ENCODE data around the gene DLEU7.

DLEU7 gene

DNA sequence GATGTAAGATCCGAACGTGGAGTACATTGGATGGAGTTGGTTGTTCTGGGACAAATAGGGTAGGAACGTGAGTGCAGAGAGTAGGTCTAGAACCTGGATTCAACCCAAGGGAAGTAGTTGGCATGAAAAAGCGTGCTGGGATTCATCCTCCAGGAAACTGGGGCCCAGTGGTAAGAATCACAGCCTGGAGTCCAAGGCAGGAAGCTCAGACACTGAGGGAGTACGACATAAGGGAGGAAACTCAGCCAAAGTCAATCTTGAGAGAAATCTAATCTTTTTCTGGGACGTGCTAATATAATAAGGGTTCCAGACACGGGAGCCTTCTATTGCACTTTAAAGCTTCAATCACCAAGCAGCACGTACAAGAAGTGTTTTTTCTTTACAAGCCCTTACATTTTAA is 46.4 kb downstream of the DLEU7 start:
- FAIRE-seq, result no peak
- no peak for DNase-seq (ENCODE audit: insufficient read length, low spot score)

GRCh38 chr13:50796463-50796862 is 47.0 kb downstream of the DLEU7 start:
- FAIRE-seq (no peak), DNase-seq (ENCODE audit: insufficient read length, low spot score) (no peak)

DNA sequence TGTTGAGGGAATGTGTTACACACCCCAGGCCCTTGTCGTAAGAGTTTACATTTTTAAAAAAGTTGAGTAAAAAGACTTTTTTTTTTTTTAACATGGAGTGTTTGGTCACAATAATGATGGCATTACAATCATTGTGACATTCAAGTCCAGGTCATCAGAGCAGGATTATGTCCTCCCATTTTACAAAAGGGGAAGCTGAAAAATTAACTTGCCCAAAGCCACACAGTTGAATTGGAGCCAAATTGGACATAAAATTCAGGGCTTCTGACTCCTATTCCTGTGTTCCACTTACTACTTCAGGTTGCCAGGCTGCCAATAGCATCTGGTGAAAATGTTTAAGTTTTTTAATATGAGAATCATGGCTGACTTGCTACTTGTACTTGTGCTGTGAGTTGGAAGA is 49.3 kb downstream of the DLEU7 start:
- DNase-seq (ENCODE audit: insufficient read length, low spot score) (no peak), FAIRE-seq (no peak)

GRCh38 chr13:50793026-50793425 is 50.5 kb downstream of the DLEU7 start:
- FAIRE-seq (no peak), DNase-seq (ENCODE audit: insufficient read length, low spot score) (no peak)

GRCh38 chr13:50788551-50789210 is 54.8 kb downstream of the DLEU7 start:
- DNase-seq (ENCODE audit: insufficient read length, low spot score), result no peak
- no peak for FAIRE-seq

GRCh38 chr13:50787316-50788195 is 55.9 kb downstream of the DLEU7 start:
- FAIRE-seq, result no peak
- no peak for DNase-seq (ENCODE audit: insufficient read length, low spot score)

- no peak for FAIRE-seq
These were observed 59.7 kb downstream of the DLEU7 start for GRCh38 chr13:50783717-50784290.

GRCh38 chr13:50783066-50783465 is 60.4 kb downstream of the DLEU7 start:
- FAIRE-seq, result no peak
- DNase-seq (ENCODE audit: insufficient read length, low spot score), result no peak

More at GRCh38 chr13:50783717-50784290, 59.7 kb downstream of the DLEU7 start:
- no peak for DNase-seq (ENCODE audit: insufficient read length, low spot score)

GRCh38 chr13:50780201-50781015 is 63.1 kb downstream of the DLEU7 start:
- no peak for DNase-seq (ENCODE audit: insufficient read length, low spot score)

DNA sequence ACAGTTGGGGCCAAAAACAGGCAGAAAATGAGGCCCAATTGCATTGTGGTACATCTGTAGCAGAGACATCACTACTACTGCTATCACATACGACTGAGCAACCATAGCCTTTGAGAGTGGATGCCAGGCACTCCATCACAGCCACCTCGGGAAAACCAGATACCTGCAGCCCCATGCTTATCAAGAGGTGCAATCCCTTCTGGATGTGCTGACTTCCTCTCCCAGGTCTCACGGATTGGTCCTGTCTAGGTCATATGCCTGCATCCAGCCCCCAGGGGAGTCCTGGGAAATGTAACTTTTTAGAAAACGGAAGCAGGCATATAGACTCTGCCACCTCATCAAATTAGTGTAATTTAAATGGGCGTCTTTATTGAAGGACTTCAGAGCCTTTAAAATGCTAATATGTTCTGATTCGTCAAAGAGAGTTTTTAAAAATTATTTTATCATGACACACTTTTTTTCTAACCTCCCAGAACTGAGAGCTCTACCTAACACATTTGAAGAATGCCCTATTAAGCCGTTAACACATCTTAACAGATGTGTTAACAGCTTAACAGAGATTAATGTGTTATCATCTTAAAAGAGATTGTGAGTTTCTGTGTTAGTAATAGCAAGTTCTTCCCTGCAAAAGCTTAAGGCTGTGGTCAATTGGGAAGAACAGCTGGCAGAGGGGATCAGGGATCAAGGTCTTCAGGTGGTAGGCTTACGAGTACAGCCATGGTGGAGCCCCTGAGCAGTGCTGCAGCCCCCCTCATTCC is 63.9 kb downstream of the DLEU7 start:
- no peak for DNase-seq (ENCODE audit: insufficient read length, low spot score)
- FAIRE-seq, result no peak

More at GRCh38 chr13:50780201-50781015, 63.1 kb downstream of the DLEU7 start:
- FAIRE-seq, result no peak

Data from HTR-8/SVneo (cell line).